Measurements from ENCODE around the gene BRINP2.

DNA sequence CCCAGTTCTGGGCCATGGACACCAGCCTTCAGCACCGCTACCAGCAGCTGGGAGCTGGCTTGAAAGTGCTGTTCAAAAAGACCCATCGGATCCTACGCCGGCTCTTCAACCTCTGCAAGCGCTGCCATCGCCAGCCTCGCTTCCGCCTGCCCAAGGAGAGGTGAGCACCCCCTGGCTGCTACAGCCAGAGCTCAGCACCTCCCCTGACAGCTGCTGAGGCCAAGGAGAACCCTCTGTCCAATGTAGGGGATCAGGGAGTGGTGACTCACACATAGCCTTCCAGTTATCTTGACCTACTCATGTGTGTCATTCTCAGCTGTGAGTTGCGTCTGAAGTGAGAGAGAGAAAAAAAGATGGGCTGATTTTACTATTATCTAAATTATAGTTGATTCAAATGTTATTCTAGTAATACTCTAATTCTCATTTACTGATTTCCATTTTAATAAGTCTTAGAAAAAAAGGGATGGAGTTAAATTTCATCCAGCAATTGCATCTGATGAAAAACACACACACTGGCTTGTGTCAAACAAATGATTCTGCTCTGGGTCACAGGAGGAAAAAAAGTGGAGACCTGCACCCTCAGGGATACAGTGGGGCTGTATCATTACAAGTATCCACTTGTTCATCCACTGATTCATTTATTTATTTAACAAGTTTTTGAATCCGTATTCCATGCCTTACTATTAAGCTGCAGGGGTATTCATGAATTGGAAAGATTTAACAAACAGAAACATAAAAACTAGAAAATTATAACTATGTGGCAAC lies 108.0 kb downstream of the BRINP2 start:
- TF ChIP-seq GATA2 (IDR thresholded peaks at IDR 0.05; ENCODE audit: low read depth, low read length): no peak
- no peak for TF ChIP-seq GATA3 (IDR thresholded peaks at IDR 0.05; ENCODE audit: low read depth, low read length)

Data from SH-SY5Y (cell line).